ENCODE results near the gene MEGF6.

Gene MEGF6

DNA sequence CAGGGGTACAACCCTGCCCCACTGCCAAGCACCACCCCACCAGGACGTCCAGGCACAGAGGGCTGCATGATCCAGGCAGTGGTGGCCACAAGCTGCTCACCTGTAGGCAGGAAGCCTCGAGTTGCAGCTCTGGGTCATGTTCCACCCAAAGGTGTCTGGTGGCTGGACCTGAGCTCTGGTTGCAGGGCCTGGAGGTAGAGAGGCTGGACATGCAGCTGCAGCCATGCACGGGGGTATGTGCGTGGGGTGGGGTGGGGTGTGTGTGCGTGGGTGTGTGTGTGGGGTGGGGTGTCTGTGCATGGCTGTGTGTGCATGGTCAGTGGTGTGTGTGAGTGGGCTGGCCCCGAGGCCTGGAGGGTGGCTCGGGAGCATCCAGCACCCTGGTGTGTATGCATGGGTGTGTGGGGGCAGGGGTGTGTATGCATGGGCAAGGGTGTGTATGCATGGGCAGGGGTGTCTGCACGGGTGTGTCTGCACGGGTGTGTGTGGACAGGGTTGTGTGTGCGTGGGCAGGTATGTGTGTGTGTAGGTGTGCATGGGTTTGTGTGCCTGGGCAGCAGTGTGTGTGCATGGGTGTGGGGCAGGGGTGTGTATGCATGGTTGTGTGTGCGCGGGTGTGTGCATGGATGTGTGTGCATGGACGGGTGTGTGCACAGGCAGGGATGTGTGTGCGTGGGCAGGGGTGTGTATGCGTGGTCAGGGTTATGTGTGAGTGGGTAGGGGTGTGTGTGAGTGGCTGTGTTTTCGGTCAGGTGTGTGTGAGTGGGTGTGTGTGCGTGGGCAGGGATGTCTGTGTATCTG is 141.3 kb downstream of the MEGF6 start:
- no peak for TF ChIP-seq CTCF (IDR thresholded peaks at IDR 0.05; ENCODE audit: insufficient read depth, low read depth, low read length, missing control alignments)
- H3K4me3 ChIP-seq (ENCODE audit: low read depth, low read length): no peak overlapping the region
- no peak for DNase-seq (ENCODE audit: low read depth)

- no peak for TF ChIP-seq CTCF (IDR thresholded peaks at IDR 0.05; ENCODE audit: insufficient read depth, low read depth, low read length, missing control alignments)
- no peak for DNase-seq (ENCODE audit: low read depth)
- no peak overlapping the region for H3K4me3 ChIP-seq (ENCODE audit: low read depth, low read length)
Measured at GRCh38 chr1:3469104-3469848, 142.0 kb downstream of the MEGF6 start.

DNA sequence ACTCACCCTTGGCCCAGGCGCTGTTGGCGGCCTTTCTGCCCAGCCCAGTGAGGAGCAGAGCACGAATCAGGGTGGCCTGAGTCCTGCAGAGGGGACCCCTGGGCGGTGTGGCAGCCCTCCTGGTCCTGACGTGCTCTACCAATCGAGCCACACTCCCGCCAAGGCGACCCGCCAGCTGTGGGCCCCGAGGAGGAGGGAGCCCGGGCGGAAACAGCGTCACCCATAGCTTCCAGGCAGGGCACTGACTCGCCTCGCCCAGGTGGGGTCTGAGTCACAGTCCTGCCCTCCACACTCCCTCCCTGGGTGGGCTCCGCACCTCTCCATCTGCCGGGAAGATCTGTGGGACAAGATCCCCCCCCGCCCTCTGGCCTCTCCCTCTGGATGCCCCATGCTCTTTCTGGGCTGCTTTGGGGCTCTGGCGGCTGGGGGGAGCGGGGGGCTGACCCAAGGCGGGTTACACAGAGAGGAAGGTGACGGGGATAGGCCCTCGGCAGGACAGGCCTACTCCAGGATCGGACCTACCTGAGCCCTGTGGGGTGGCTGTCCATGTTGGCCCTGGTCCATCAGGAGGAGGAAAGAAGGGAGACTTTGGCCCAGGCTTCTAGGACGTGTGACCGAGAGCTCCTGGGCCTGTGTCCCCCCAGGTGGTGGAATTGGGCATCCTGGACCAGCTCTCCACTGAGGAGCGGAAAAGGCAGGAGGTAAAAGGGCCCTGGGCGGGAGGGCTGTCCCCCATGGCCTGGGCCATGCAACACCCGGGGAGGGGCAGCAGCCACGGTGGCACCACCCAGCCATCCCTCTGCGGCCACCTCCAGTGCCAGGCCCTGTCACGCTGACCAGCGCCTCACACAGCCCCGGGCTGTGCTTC is 142.8 kb downstream of the MEGF6 start:
- DNase-seq (ENCODE audit: low read depth): no peak
- no peak for TF ChIP-seq CTCF (IDR thresholded peaks at IDR 0.05; ENCODE audit: insufficient read depth, low read depth, low read length, missing control alignments)

DNA sequence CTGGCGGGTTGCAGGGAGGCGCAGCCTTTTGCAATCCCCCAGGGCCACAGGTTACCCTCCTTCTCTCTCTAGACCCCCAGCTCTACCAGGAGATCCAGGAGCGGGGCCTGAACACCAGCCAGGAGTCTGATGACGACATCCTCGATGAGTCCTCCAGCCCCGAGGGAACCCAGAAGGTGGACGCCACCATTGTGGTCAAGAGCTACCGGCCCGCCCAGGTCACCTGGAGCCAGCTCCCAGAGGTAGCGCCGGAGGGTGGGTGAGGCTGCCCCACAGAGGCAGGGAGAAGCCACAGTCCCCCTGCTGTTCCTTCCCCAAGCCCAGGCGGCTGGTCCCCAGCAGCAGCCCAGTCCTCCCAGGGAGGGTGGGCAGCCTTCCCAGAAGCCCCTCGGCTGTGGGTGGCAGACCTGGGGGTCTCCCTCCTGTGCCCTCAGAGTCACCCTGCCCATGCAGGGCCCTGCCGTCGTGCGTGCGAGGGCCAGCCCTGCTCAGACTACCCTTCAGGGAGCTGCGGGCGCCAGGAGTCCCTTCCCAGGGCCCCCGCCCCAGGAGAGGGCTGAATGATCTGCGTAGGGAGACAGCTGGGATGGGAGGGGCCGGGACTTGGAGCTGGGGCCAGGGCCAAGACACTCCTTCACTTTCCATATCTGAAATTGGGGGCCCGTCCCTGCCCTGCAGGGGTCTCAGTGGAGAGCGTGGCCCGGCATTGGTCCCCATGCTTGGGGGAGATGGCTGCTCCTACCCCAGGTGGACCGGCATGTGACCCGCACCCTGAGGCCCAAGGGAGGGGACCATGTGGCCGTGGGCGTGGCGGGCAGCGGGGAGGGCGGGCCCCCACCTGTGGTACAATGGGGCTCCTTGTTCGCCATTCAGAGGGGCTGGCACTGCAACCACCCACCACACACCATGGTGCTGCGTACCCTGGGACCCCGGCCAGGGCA is 143.9 kb downstream of the MEGF6 start:
- no peak for DNase-seq (ENCODE audit: low read depth)
- no peak for TF ChIP-seq CTCF (IDR thresholded peaks at IDR 0.05; ENCODE audit: insufficient read depth, low read depth, low read length, missing control alignments)
- H3K4me3 ChIP-seq (ENCODE audit: low read depth, low read length): no peak overlapping the region

More for the DNA sequence above, 142.8 kb downstream of the MEGF6 start:
- no peak overlapping the region for H3K4me3 ChIP-seq (ENCODE audit: low read depth, low read length)

DNA sequence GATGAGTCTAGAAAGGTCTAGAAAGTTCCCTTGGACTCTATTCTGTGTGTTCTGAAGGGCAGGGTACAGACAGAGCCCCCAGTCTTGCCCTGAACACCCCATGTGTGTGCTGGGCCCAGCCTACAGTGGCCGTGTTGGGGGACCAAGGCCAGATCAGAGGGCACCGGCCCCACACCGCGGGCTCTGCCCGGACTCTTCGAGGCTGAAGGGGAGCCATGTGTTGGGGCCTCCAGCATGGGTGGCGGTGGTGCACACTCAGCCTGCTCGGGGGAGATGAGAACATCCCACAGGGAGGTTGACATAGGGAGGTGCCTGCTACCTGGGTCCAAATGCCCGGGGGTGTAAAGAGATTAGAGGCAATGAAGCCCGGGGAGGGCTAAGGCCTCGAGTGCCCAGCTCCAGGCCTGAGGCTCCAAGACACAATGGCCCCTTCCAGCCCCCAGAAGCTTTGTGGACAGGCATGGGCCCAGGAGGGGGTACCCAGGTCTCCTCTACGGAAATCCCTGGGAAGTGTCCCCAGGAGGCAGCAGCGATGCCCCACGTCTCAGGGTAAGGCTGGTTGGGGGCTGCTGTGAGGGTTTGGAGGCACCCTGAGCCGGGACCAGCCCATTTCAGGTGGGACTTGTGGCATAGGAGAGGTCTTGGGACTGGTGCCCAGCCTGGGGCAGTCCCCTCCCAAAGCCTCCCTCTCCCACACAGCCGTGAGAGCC is 144.8 kb downstream of the MEGF6 start:
- H3K4me3 ChIP-seq (ENCODE audit: low read depth, low read length): no peak overlapping the region
- DNase-seq (ENCODE audit: low read depth): no peak

More for the DNA sequence above, 144.8 kb downstream of the MEGF6 start:
- no peak for TF ChIP-seq CTCF (IDR thresholded peaks at IDR 0.05; ENCODE audit: insufficient read depth, low read depth, low read length, missing control alignments)
